CD14-positive monocyte (primary cell): ENCODE data around the gene UNC5C. TPM values are rescaled to one million over a fixed set of nuclear protein-coding genes. Genes with fewer than 3 reads are reported as not detected.

Source experiments
- DNase-seq, 3 donors: peaks; one replicate each; pipeline ENCODE4 v3.0.0-alpha.2; 2011 to 2022
- H2AFZ ChIP-seq: 2 replicates; pipeline ENCODE4 v1.6.0; 2012; ENCODE audit warnings: mild to moderate bottlenecking, low read depth, low read length, inconsistent platforms; ENCODE audit not compliant: insufficient read depth, poor library complexity, severe bottlenecking
- H3K27ac ChIP-seq, 2 donors: 1 replicate in 1 of 2; 2 replicates in 1 of 2; pipeline ENCODE4 v1.5.1; 2012 to 2013; ENCODE audit warnings: low read length in 2 of 2, control low read depth in 1 of 2, inconsistent platforms in 1 of 2, low read depth in 1 of 2, mild to moderate bottlenecking in 1 of 2
- H3K27me3 ChIP-seq, 2 donors: one replicate each; pipeline versions ENCODE4 v1.6.0 to v1.6.1; 2011 to 2013; ENCODE audit warnings: low read length in 2 of 2; ENCODE audit not compliant: control insufficient read depth in 2 of 2, insufficient read depth in 2 of 2
- H3K36me3 ChIP-seq, 2 donors: replicated peaks in 1 of 2; 1 replicate in 1 of 2; 2 replicates in 1 of 2; pipeline versions ENCODE4 v1.5.1 to v1.6.1; 2012 to 2013; ENCODE audit warnings: low read length in 2 of 2, control low read depth in 1 of 2, inconsistent platforms in 1 of 2, mild to moderate bottlenecking in 1 of 2; ENCODE audit not compliant: insufficient read depth in 2 of 2, control insufficient read depth in 1 of 2
- H3K4me1 ChIP-seq, 2 donors: 1 replicate in 1 of 2; 2 replicates in 1 of 2; pipeline versions ENCODE4 v1.5.1 to v1.6.1; 2012 to 2013; ENCODE audit warnings: low read length in 2 of 2, control low read depth in 1 of 2, inconsistent platforms in 1 of 2, mild to moderate bottlenecking in 1 of 2, moderate library complexity in 1 of 2; ENCODE audit not compliant: insufficient read depth in 2 of 2, control insufficient read depth in 1 of 2
- H3K4me2 ChIP-seq: replicated peaks from 2 replicates; pipeline ENCODE3; 2012; ENCODE audit warnings: low read length, moderate library complexity, mild to moderate bottlenecking; ENCODE audit not compliant: poor library complexity, severe bottlenecking; ENCODE audit errors: extremely low read depth
- H3K4me3 ChIP-seq, 3 experiments: fragments of 200-600 bp in 1 of 3; sonication (generic) in 1 of 3; replicated peaks in 1 of 3; 1 replicate in 2 of 3; 2 replicates in 1 of 3; pipeline ENCODE4 v1.5.1; 2011 to 2013; ENCODE audit warnings: low read length in 3 of 3, mild to moderate bottlenecking in 3 of 3, control low read depth in 2 of 3, low read depth in 2 of 3, inconsistent platforms in 1 of 3, moderate library complexity in 1 of 3
- H3K79me2 ChIP-seq: 2 replicates; pipeline ENCODE4 v1.6.0; 2012; ENCODE audit warnings: mild to moderate bottlenecking, control low read depth, inconsistent platforms, low read length, moderate library complexity; ENCODE audit not compliant: insufficient read depth
- H3K9ac ChIP-seq: 2 replicates; pipeline ENCODE4 v1.6.0; 2017; ENCODE audit warnings: low read length, mild to moderate bottlenecking; ENCODE audit not compliant: insufficient read depth, poor library complexity, severe bottlenecking
- H3K9me3 ChIP-seq, 2 donors: replicated peaks in 1 of 2; 1 replicate in 1 of 2; 2 replicates in 1 of 2; pipeline versions ENCODE4 v1.5.1 to v1.6.1; 2012 to 2013; ENCODE audit warnings: low read length in 2 of 2, control low read depth in 1 of 2; ENCODE audit not compliant: control insufficient read depth in 1 of 2, insufficient read depth in 1 of 2
- H4K20me1 ChIP-seq: 2 replicates; pipeline ENCODE4 v1.6.0; 2012; ENCODE audit warnings: mild to moderate bottlenecking, low read length, control low read depth, moderate library complexity; ENCODE audit not compliant: insufficient read depth
- H3K27ac Mint-ChIP-seq, 7 donors: one replicate each; pipeline ENCODE4 v1.8.0; 2020; ENCODE audit warnings: mild to moderate bottlenecking in 7 of 7, mixed read lengths in 7 of 7, moderate library complexity in 6 of 7, inconsistent platforms in 2 of 7
- H3K27me3 Mint-ChIP-seq, 3 donors: one replicate each; pipeline ENCODE4 v1.8.0; 2021 to 2022; ENCODE audit warnings: low read depth in 3 of 3, mild to moderate bottlenecking in 3 of 3, mixed read lengths in 3 of 3, moderate library complexity in 3 of 3, inconsistent platforms in 1 of 3
- H3K36me3 Mint-ChIP-seq, 2 donors: one replicate each; pipeline ENCODE4 v1.8.0; 2020; ENCODE audit warnings: mixed read lengths in 2 of 2, inconsistent platforms in 1 of 2, mild to moderate bottlenecking in 1 of 2
- H3K4me1 Mint-ChIP-seq: one replicate; pipeline ENCODE4 v1.8.0; 2020; ENCODE audit warnings: mild to moderate bottlenecking, mixed read lengths
- H3K4me3 Mint-ChIP-seq, 2 donors: one replicate each; pipeline ENCODE4 v1.8.0; 2020; ENCODE audit warnings: mild to moderate bottlenecking in 2 of 2, mixed read lengths in 2 of 2, moderate library complexity in 1 of 2
- H3K9me3 Mint-ChIP-seq, 7 donors: one replicate each; pipeline ENCODE4 v1.8.0; 2020 to 2022; ENCODE audit warnings: mixed read lengths in 7 of 7, mild to moderate bottlenecking in 6 of 7, moderate library complexity in 6 of 7, inconsistent platforms in 2 of 7
- CTCF ChIP-seq: fragments of 200-600 bp; IDR thresholded peaks from one replicate; pipeline ENCODE4 v1.8.0; 2022; ENCODE audit warnings: antibody characterized with exemption, mild to moderate bottlenecking
- WGBS: methylation state at CpG from one replicate; pipeline ENCODE4 v1.1.5; 2013; ENCODE audit warnings: missing lambda C conversion rate; ENCODE audit not compliant: insufficient coverage; 5-methylcytosine and 5-hydroxymethylcytosine counted together
- intact Hi-C, 2 donors: fragments of 100-400 bp; cut with micrococcal nuclease; formaldehyde crosslinking; loops; one replicate each; pipeline versions ENCODE4 v1.15.0 to v1.15.1; 2023
- polyA plus RNA-seq, 3 donors: library from polyadenylated mRNA; depleted of rRNA in 1 of 3; unstranded in 2 of 3; stranded (reverse) in 1 of 3; fragments of 300-500 nt in 2 of 3; fragments of >200 nt in 1 of 3; fragmentation: Illumina TruSeq in 2 of 3; gene quantifications; 1 replicate in 2 of 3; 2 replicates in 1 of 3; pipeline ENCODE4 v1.2.3, GENCODE V29; 2012 to 2021

Gene UNC5C
- polyA plus RNA-seq, 3 donors = 0.03 TPM; not detected in 2

- Histone ChIP-seq H3K27me3 (no peaks in the 10 kb centered on the region), H3K36me3 (no peaks in the 10 kb centered on the region), H3K9me3 (no peaks in the 10 kb centered on the region), H2AFZ (no peak overlapping the region), H3K79me2 (no peaks in the 10 kb centered on the region), H3K4me1 (no peaks in the 10 kb centered on the region), H3K9ac (no peak overlapping the region), H3K4me2 (no peak overlapping the region), H3K27ac (no peak overlapping the region), H3K4me3 (no peak overlapping the region), H4K20me1 (no peaks in the 10 kb centered on the region)
- WGBS = no CpG with 5 or more reads among the region's 3 CpGs
- Mint-ChIP-seq H3K4me3 (no peak overlapping the region), H3K36me3 (no peaks in the 10 kb centered on the region), H3K27me3 (peaks cover 1 to 4% (median 2%) of the 10 kb centered on the region in 3 donors), H3K4me1 (no peaks in the 10 kb centered on the region), H3K27ac (no peak overlapping the region), H3K9me3 (peaks cover 0 to 4% (median 2%) of the 10 kb centered on the region in 7 donors)
- intact Hi-C loops = no loop called here
- no peak for DNase-seq
- TF ChIP-seq CTCF = no peak
Measured at GRCh38 chr4:95415346-95415771, 133.4 kb downstream of the UNC5C start.

GRCh38 chr4:95411371-95412088, 137.2 kb downstream of the UNC5C start:
- Histone ChIP-seq H2AFZ (no peak overlapping the region), H3K79me2 (no peaks in the 10 kb centered on the region), H3K27me3 (no peaks in the 10 kb centered on the region), H3K9me3 (no peaks in the 10 kb centered on the region), H3K4me3 (no peak overlapping the region), H4K20me1 (no peaks in the 10 kb centered on the region), H3K36me3 (no peaks in the 10 kb centered on the region), H3K4me2 (no peak overlapping the region), H3K9ac (no peak overlapping the region), H3K27ac (no peak overlapping the region), H3K4me1 (no peaks in the 10 kb centered on the region)
- no peak overlapping the region for H3K27ac Mint-ChIP-seq
- no peaks in the 10 kb centered on the region for H3K36me3 Mint-ChIP-seq
- no peak for TF ChIP-seq CTCF
- peaks cover 1 to 2% (median 2%) of the 10 kb centered on the region in 3 donors for H3K27me3 Mint-ChIP-seq
- H3K4me3 Mint-ChIP-seq = no peak overlapping the region
- 85% methylated on average over 2 of the region's 4 CpGs for WGBS
- H3K4me1 Mint-ChIP-seq = no peaks in the 10 kb centered on the region
- intact Hi-C loops = no loop called here
- no peak for DNase-seq
- H3K9me3 Mint-ChIP-seq = peaks cover 0 to 4% (median 2%) of the 10 kb centered on the region in 7 donors
